B cell (primary cell): ENCODE data around the gene SMIM5. TPM values are rescaled to one million over a fixed set of nuclear protein-coding genes. Genes with fewer than 3 reads are reported as not detected.

Source experiments
- ATAC-seq: fragments of 200-7000 bp; cut with Tn5 transposase; one replicate; pipeline ENCODE4 v1.10.0; 2021; ENCODE audit warnings: low read depth, mild to moderate bottlenecking, moderate number of reproducible peaks, moderate library complexity
- CTCF ChIA-PET: fragments of 350-600 bp; sonication (Branson Sonifier 250); formaldehyde crosslinking; loops from one replicate; lab custom pipeline; 2021; ENCODE audit warnings: antibody characterized with exemption, inconsistent platforms; lab: Charles Lee
- POLR2A ChIA-PET: fragments of 350-600 bp; sonication (Branson Sonifier 250); formaldehyde crosslinking; loops from one replicate; lab custom pipeline; 2021; ENCODE audit warnings: antibody characterized with exemption; lab: Charles Lee
- DNase-seq: peaks from one replicate; pipeline ENCODE4 v3.0.0; 2013
- H2AFZ ChIP-seq: 2 replicates; pipeline ENCODE4 v1.6.1; 2012; ENCODE audit warnings: mild to moderate bottlenecking, low read depth, low read length; ENCODE audit not compliant: insufficient read depth, poor library complexity, severe bottlenecking
- H3K27ac ChIP-seq, 2 donors: 1 replicate in 1 of 2; 2 replicates in 1 of 2; pipeline ENCODE4 v1.5.1; 2012 to 2013; ENCODE audit warnings: low read length in 2 of 2, mild to moderate bottlenecking in 2 of 2, moderate library complexity in 1 of 2
- H3K27me3 ChIP-seq, 4 experiments: fragments of 200-600 bp in 1 of 4; sonication (generic) in 1 of 4; replicated peaks in 1 of 4; 1 replicate in 2 of 4; 2 replicates in 2 of 4; pipeline versions ENCODE4 v1.6.1 to v1.7.0; 2013 to 2016; ENCODE audit warnings: low read length in 3 of 4, mild to moderate bottlenecking in 2 of 4, mixed read lengths in 1 of 4, moderate library complexity in 1 of 4; ENCODE audit not compliant: insufficient read depth in 4 of 4, control insufficient read depth in 3 of 4; ENCODE audit errors: control extremely low read depth in 1 of 4
- H3K36me3 ChIP-seq, 2 experiments: replicated peaks in 1 of 2; 1 replicate in 1 of 2; 2 replicates in 1 of 2; pipeline versions ENCODE4 v1.6.1 to v1.7.1; 2013; ENCODE audit warnings: low read length in 1 of 2; ENCODE audit not compliant: insufficient read depth in 2 of 2, control insufficient read depth in 1 of 2; ENCODE audit errors: control extremely low read depth in 1 of 2, extremely low read depth in 1 of 2
- H3K4me1 ChIP-seq, 2 donors: fragments of 200-600 bp in 1 of 2; sonication (generic) in 1 of 2; 1 replicate in 1 of 2; 2 replicates in 1 of 2; pipeline versions ENCODE4 v1.5.1 to v1.6.1; 2013 to 2017; ENCODE audit warnings: low read length in 2 of 2; ENCODE audit not compliant: control insufficient read depth in 2 of 2, insufficient read depth in 2 of 2
- H3K4me2 ChIP-seq: replicated peaks from 2 replicates; pipeline ENCODE3; 2012; ENCODE audit warnings: mild to moderate bottlenecking, low read depth, low read length; ENCODE audit not compliant: poor library complexity, severe bottlenecking
- H3K4me3 ChIP-seq, 5 experiments: fragments of 200-600 bp in 1 of 5; sonication (generic) in 1 of 5; 1 replicate in 3 of 5; 2 replicates in 2 of 5; pipeline versions ENCODE4 v1.5.1 to v1.7.0; 2011 to 2016; ENCODE audit warnings: low read length in 4 of 5, mild to moderate bottlenecking in 4 of 5, low read depth in 2 of 5, control low read depth in 1 of 5, moderate library complexity in 1 of 5; ENCODE audit not compliant: insufficient read depth in 1 of 5; ENCODE audit errors: control extremely low read depth in 1 of 5, extremely low read depth in 1 of 5
- H3K79me2 ChIP-seq: fragments of 200-600 bp; sonication (generic); one replicate; pipeline ENCODE4 v1.6.0; 2016; ENCODE audit warnings: low read length; ENCODE audit not compliant: control insufficient read depth, insufficient read depth
- H3K9ac ChIP-seq: fragments of 200-600 bp; sonication (generic); 2 replicates; pipeline ENCODE4 v1.6.1; 2017; ENCODE audit warnings: mild to moderate bottlenecking, low read length, moderate library complexity
- H3K9me3 ChIP-seq, 3 donors: one replicate each; pipeline versions ENCODE4 v1.6.1 to v1.7.1; 2013; ENCODE audit warnings: low read length in 2 of 3; ENCODE audit not compliant: control insufficient read depth in 2 of 3, insufficient read depth in 1 of 3; ENCODE audit errors: control extremely low read depth in 1 of 3
- H4K20me1 ChIP-seq: 2 replicates; pipeline ENCODE4 v1.6.0; 2012; ENCODE audit warnings: mild to moderate bottlenecking, low read length; ENCODE audit not compliant: insufficient read depth, control insufficient read depth, poor library complexity, severe bottlenecking
- H3K27ac Mint-ChIP-seq: one replicate; pipeline ENCODE4 v1.8.0; 2021; ENCODE audit warnings: mixed read lengths
- H3K27me3 Mint-ChIP-seq: one replicate; pipeline ENCODE4 v1.8.0; 2021; ENCODE audit warnings: mixed read lengths
- H3K4me1 Mint-ChIP-seq: one replicate; pipeline ENCODE4 v1.8.0; 2021; ENCODE audit warnings: mixed read lengths
- H3K4me3 Mint-ChIP-seq: one replicate; pipeline ENCODE4 v1.8.0; 2021; ENCODE audit warnings: mixed read lengths
- H3K9me3 Mint-ChIP-seq: one replicate; pipeline ENCODE4 v1.8.0; 2022; ENCODE audit warnings: mixed read lengths; ENCODE audit not compliant: insufficient read depth
- EZH2 ChIP-seq: IDR thresholded peaks from 2 replicates; pipeline ENCODE4 v1.6.1; 2012; ENCODE audit warnings: borderline replicate concordance, low read depth, mild to moderate bottlenecking, moderate library complexity, low read length; ENCODE audit not compliant: insufficient read depth, poor library complexity, severe bottlenecking
- WGBS: methylation state at CpG from one replicate; pipeline ENCODE4 v1.1.5; 2013; ENCODE audit warnings: missing lambda C conversion rate; ENCODE audit not compliant: insufficient coverage; 5-methylcytosine and 5-hydroxymethylcytosine counted together
- intact Hi-C: fragments of 100-400 bp; cut with micrococcal nuclease; formaldehyde crosslinking; loops from one replicate; pipeline ENCODE4 v1.10.0; 2022
- polyA plus RNA-seq: library from polyadenylated mRNA; depleted of rRNA; stranded (reverse); fragments of >200 nt; gene quantifications from 2 replicates; pipeline ENCODE4 v1.2.3, GENCODE V29; 2012
- total RNA-seq, 2 donors: library from RNA; stranded (reverse); fragments of 120-200 nt in 1 of 2; gene quantifications; 1 replicate in 1 of 2; 2 replicates in 1 of 2; pipeline versions ENCODE4 v1.2.3 to v1.2.4, GENCODE V29; 2013 to 2022
- TF ChIP-seq, protein P1 (sequence below): fragments of 200-600 bp; IDR thresholded peaks from one replicate; pipeline ENCODE4 v1.8.0; 2022; ENCODE audit warnings: antibody characterized with exemption, mild to moderate bottlenecking

The SMIM5 gene
- total and polyA plus RNA-seq, 2 donors (not counting 1 experiment from before 2014, with no cell fraction given) = 0.62 to 7.6 TPM

GRCh38 chr17:75627094-75627493 lies 6.1 kb upstream of the SMIM5 start:
- peaks cover 0 to 33% of the 10 kb centered on the region in 2 experiments for H3K36me3 ChIP-seq
- H3K27me3 Mint-ChIP-seq = no peaks in the 10 kb centered on the region

DNA sequence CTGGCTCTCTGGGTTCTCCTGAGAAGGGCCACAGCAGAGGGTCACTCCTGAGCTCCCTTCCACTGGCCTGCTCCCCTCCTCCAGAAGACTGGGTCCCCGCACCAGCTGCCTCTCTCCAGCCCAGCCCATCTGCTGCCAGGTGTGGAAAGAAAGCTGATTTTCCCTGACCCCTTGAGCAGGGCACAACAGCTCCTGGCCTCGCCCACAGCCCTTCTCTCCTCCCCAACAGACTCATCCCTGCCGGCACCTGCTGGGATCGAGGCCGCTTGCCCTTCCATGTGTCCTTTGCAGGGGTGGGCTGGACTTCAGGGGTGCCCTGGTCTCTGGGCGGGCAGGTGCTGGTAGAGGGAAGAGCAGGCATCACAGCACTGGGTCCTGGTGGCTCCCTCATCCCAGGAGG lies 4.8 kb upstream of the SMIM5 start:
- no peak overlapping the region for H3K27ac Mint-ChIP-seq
- ChIA-PET CTCF (interaction anchor here (0.6 to 19.7 kb wide), 4 partner anchors 9 to 124 kb away, joined by 3 to 389 read pairs (median 8); no protein-coding TSS in a partner anchor), POLR2A (no interaction called here)
- no peak overlapping the region for H3K4me3 ChIP-seq
- no peaks in the 10 kb centered on the region for H3K9me3 Mint-ChIP-seq
- H3K27me3 ChIP-seq = no peaks in the 10 kb centered on the region
- peaks cover 0 to 28% of the 10 kb centered on the region in 2 experiments for H3K36me3 ChIP-seq
- H3K4me1 Mint-ChIP-seq = peaks cover 9% of the 10 kb centered on the region
- H3K9ac ChIP-seq = no peak overlapping the region
- intact Hi-C loops = no loop called here
- no peaks in the 10 kb centered on the region for H3K27me3 Mint-ChIP-seq
- ATAC-seq = no peak
- peaks cover 6% of the 10 kb centered on the region for H4K20me1 ChIP-seq
- no peak overlapping the region for H3K4me2 ChIP-seq
- peaks cover 6 to 9% of the 10 kb centered on the region in 2 donors for H3K4me1 ChIP-seq
- H3K27ac ChIP-seq = no peak overlapping the region
- peak; percentile 16 for DNase-seq
- H2AFZ ChIP-seq = no peak overlapping the region
- H3K79me2 ChIP-seq = no peaks in the 10 kb centered on the region
- H3K4me3 Mint-ChIP-seq = no peak overlapping the region
- no peaks in the 10 kb centered on the region for H3K9me3 ChIP-seq
- TF ChIP-seq, protein P1, sequence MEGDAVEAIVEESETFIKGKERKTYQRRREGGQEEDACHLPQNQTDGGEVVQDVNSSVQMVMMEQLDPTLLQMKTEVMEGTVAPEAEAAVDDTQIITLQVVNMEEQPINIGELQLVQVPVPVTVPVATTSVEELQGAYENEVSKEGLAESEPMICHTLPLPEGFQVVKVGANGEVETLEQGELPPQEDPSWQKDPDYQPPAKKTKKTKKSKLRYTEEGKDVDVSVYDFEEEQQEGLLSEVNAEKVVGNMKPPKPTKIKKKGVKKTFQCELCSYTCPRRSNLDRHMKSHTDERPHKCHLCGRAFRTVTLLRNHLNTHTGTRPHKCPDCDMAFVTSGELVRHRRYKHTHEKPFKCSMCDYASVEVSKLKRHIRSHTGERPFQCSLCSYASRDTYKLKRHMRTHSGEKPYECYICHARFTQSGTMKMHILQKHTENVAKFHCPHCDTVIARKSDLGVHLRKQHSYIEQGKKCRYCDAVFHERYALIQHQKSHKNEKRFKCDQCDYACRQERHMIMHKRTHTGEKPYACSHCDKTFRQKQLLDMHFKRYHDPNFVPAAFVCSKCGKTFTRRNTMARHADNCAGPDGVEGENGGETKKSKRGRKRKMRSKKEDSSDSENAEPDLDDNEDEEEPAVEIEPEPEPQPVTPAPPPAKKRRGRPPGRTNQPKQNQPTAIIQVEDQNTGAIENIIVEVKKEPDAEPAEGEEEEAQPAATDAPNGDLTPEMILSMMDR = no peak
- no peak for TF ChIP-seq EZH2
- 98% methylated on average over 5 of the region's 6 CpGs for WGBS

More at GRCh38 chr17:75627094-75627493, 6.1 kb upstream of the SMIM5 start:
- intact Hi-C loops = no loop called here
- H3K9me3 Mint-ChIP-seq = no peaks in the 10 kb centered on the region
- peaks cover 2% of the 10 kb centered on the region for H3K4me1 Mint-ChIP-seq
- Histone ChIP-seq H3K4me3 (no peak overlapping the region), H3K9ac (no peak overlapping the region), H3K27me3 (no peaks in the 10 kb centered on the region), H2AFZ (no peak overlapping the region), H4K20me1 (no peaks in the 10 kb centered on the region), H3K4me1 (no peaks in the 10 kb centered on the region), H3K4me2 (no peak overlapping the region), H3K79me2 (no peaks in the 10 kb centered on the region), H3K9me3 (no peaks in the 10 kb centered on the region), H3K27ac (peak overlapping the region in 1 of 2 donors; percentile 15)
- TF ChIP-seq EZH2 = no peak
- TF ChIP-seq, protein P1 = no peak
- DNase-seq (no peak), ATAC-seq (no peak)
- no peak overlapping the region for H3K4me3 Mint-ChIP-seq
- ChIA-PET CTCF (interaction anchor here (0.8 to 19.7 kb wide), 2 partner anchors 16 to 121 kb away, joined by 3 to 389 read pairs; no protein-coding TSS in a partner anchor), POLR2A (no interaction called here)
- H3K27ac Mint-ChIP-seq = no peak overlapping the region
- WGBS = 84% methylated on average over 10 of the region's 10 CpGs
